Right atrium auricular region (tissue), 2 donors: ENCODE data around the gene MISP3. TPM values are rescaled to one million over a fixed set of nuclear protein-coding genes. Genes with fewer than 3 reads are reported as not detected.
"Not testable (repeated sequence)": the region's sequence is repeated elsewhere in the genome, so short reads cannot be mapped to it uniquely, and the experiment has no call there.

Experiments
- DNase-seq: peaks from one replicate; pipeline ENCODE4 v3.0.0-alpha.2; 2019; ENCODE audit warnings: low spot score
- H3K27ac ChIP-seq, 2 donors: fragments of 200-600 bp; sonication (generic); 1 replicate in 1 of 2; 2 replicates in 1 of 2; pipeline ENCODE4 v1.5.1; 2016 to 2019
- H3K27me3 ChIP-seq, 2 donors: fragments of 200-600 bp; sonication (generic); one replicate each; pipeline versions ENCODE4 v1.5.1 to v1.6.0; 2017 to 2019
- H3K36me3 ChIP-seq: fragments of 200-600 bp; sonication (generic); one replicate; pipeline ENCODE4 v1.5.1; 2016
- H3K4me1 ChIP-seq, 2 donors: fragments of 200-600 bp; sonication (generic); one replicate each; pipeline versions ENCODE4 v1.5.1 to v1.6.0; 2017 to 2019
- H3K4me3 ChIP-seq, 2 donors: fragments of 200-600 bp; sonication (generic); 1 replicate in 1 of 2; 2 replicates in 1 of 2; pipeline ENCODE4 v1.5.1; 2017 to 2019; ENCODE audit warnings: mild to moderate bottlenecking in 1 of 2, moderate library complexity in 1 of 2
- H3K9me3 ChIP-seq, 2 donors: fragments of 200-600 bp; sonication (generic); one replicate each; pipeline ENCODE4 v1.5.1; 2019
- total RNA-seq, 2 donors: library from RNA; depleted of rRNA; stranded (reverse); fragments of >200 nt; gene quantifications; one replicate each; pipeline ENCODE4 v1.1.0, GENCODE V29; 2016
- TF ChIP-seq, protein P1 (sequence below), 2 donors: fragments of 200-600 bp; sonication (generic); IDR thresholded peaks; one replicate each; pipeline ENCODE4 v1.5.1; 2019; ENCODE audit warnings: antibody characterized with exemption in 2 of 2

Gene MISP3
- total RNA-seq, 2 donors from 2014 or later = 8.7 to 12.1 TPM

DNA sequence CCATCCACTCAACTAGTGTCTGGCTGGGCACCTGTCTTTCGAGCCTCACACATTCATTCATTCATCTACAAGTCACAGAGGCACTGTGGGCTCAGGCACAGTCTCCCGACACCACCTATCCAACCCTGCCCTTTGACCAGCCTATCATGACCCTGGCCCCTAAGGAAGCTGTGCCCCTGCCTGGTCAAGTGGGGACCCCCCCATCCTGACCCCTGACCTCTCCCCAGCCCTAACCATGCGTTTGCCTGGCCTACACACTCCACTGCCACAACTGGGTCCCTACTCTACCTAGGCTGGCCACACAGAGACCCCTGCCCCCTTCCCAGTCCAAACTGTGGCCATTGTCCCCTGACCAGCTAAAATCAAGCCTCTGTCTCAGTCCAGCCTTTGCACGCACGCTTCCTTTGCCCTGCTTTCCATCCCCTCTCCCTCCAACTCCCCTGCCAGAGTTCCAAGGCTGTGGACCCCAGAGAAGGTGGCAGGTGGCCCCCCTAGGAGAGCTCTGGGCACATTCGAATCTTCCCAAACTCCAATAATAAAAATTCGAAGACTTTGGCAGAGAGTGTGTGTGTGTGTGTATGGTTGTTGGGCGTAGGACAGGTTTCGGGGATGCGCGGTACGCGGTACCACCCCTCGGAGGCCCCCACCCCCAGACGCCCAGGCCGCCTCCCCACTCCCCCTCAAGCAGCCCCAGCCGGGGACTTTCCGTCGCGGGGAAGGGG is 41.4 kb upstream of the MISP3 start:
- no peak for DNase-seq
- Histone ChIP-seq H3K36me3 (no peaks in the 10 kb centered on the region), H3K27me3 (no peaks in the 10 kb centered on the region), H3K4me3 (peak overlapping the region; percentile 51 to 65), H3K4me1 (peaks cover 0 to 14% of the 10 kb centered on the region in 2 donors), H3K27ac (peak overlapping the region; percentile 70 to 77), H3K9me3 (no peaks in the 10 kb centered on the region)
- TF ChIP-seq, protein P1, sequence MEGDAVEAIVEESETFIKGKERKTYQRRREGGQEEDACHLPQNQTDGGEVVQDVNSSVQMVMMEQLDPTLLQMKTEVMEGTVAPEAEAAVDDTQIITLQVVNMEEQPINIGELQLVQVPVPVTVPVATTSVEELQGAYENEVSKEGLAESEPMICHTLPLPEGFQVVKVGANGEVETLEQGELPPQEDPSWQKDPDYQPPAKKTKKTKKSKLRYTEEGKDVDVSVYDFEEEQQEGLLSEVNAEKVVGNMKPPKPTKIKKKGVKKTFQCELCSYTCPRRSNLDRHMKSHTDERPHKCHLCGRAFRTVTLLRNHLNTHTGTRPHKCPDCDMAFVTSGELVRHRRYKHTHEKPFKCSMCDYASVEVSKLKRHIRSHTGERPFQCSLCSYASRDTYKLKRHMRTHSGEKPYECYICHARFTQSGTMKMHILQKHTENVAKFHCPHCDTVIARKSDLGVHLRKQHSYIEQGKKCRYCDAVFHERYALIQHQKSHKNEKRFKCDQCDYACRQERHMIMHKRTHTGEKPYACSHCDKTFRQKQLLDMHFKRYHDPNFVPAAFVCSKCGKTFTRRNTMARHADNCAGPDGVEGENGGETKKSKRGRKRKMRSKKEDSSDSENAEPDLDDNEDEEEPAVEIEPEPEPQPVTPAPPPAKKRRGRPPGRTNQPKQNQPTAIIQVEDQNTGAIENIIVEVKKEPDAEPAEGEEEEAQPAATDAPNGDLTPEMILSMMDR (IDR thresholded peaks at IDR 0.05) = no peak

DNA sequence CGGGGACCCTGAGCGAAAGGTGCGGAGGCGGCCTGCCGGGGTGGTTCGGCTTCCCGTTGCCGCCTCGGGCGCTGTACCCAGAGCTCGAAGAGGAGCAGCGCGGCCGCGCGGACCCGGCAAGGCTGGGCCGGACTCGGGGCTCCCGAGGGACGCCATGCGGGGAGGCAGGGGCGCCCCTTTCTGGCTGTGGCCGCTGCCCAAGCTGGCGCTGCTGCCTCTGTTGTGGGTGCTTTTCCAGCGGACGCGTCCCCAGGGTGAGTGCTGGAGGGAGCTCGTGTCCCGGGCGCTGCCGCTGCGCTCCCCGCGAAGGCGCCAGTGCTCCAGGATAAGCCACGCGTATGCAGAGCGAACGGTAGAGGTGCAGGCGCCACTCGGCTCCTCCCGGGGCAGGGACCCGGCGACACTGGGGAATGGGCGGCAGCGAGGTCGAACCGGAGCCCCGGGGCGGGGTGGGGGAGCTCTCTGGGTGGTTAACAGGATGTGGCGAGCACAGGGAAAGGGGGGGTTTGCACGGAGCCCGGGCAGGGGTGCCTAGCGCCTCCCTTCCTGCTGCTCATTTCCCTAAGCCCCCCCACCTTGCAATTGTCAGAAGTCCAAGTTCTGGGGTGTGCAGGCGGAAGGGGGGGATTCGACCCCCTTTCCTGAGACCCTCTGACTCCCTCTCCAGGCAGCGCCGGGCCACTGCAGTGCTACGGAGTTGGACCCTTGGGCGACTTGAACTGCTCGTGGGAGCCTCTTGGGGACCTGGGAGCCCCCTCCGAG is 40.7 kb upstream of the MISP3 start, which contains the start of gene IL27RA:
Gene IL27RA, plus strand, starts transcription at position 44 of the 762 bp plus-strand sequence. Its CDS starts 111 bp downstream, at position 155.
- TF ChIP-seq, protein P1 (IDR thresholded peaks at IDR 0.05) = peak; percentile 58 to 72
- Histone ChIP-seq H3K4me3 (peak within 1 kb of the TSS; percentile 51 to 65), H3K9me3 (no peaks in the 10 kb centered on the region), H3K36me3 (no peaks in the 10 kb centered on the region), H3K27me3 (no peaks in the 10 kb centered on the region), H3K27ac (peak within 1 kb of the TSS; percentile 70 to 77), H3K4me1 (peaks cover 0 to 14% of the 10 kb centered on the region in 2 donors)
- no peak for DNase-seq

DNA sequence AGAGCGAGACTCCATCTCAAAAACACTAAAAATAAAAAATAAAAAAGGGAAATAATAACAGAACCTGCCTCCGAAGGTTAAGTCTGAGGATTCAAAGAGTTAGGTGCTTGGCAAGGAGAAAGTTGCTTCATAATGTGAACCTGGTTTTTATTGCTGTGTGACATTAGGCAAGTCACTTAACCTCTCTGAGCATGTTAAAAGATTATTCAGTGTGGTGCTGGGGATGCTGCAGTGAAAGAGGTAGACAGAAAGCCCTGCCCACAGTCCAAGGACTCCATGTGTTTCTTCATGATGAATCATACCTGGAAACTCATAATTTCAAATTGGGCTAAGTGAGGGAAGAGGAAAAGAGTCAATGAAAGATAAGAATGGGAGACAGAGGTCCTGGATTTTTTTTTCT is 38.6 kb upstream of the MISP3 start:
- Histone ChIP-seq H3K36me3 (no peaks in the 10 kb centered on the region), H3K4me1 (peaks cover 0 to 14% of the 10 kb centered on the region in 2 donors), H3K4me3 (no peak overlapping the region), H3K27ac (no peak overlapping the region), H3K9me3 (no peaks in the 10 kb centered on the region), H3K27me3 (no peaks in the 10 kb centered on the region)
- TF ChIP-seq, protein P1 (IDR thresholded peaks at IDR 0.05) = no peak
- DNase-seq = no peak

DNA sequence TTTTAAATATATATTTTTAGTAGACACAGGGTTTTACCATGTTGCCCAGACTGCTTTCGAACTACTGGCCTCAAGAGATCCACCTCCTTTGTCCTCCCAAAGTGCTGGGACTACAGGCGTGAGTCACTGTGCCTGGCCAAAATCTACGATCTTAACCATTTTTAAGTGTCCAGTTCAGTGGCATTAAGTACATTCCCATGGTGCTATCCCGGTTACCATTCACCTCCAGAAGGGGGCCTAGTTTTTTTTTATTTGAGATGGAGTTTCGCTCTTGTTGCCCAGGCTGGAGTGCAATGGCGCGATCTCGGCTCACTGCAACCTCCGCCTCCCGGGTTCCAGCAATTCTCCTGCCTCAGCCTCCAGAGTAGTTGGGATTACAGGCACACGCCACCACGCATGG is 37.4 kb upstream of the MISP3 start:
- not testable (repeated sequence) for H3K27me3 ChIP-seq, H3K9me3 ChIP-seq, H3K36me3 ChIP-seq, DNase-seq, H3K4me3 ChIP-seq, H3K27ac ChIP-seq
- H3K4me1 ChIP-seq = peaks cover 0 to 14% of the 10 kb centered on the region in 2 donors

DNA sequence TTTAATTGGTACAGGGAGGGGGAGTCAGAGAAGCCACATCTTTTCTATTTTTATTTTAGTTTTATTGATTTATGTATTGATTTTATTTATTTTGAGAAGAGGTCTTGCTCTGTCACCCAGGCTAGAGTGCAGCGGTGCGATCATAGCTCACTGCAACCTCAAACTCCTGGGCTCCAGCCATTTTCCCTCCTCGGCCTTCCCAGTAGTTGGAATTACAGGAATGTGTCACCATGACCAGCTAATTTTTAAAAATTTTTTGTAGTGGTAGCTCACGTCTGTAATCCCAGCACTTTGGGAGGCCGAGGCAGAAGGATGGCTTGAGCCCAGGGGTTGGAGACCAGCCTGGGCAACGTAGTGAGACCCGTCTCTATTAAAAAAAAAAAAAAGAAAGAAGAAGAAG is 36.9 kb upstream of the MISP3 start:
- H3K9me3 ChIP-seq = no peaks in the 10 kb centered on the region
- H3K4me3 ChIP-seq = no peak overlapping the region
- TF ChIP-seq, protein P1 (IDR thresholded peaks at IDR 0.05) = no peak
- no peak for DNase-seq
- no peaks in the 10 kb centered on the region for H3K36me3 ChIP-seq
- no peaks in the 10 kb centered on the region for H3K27me3 ChIP-seq
- H3K27ac ChIP-seq = peak overlapping the region in 1 of 2 donors; percentile 4
- H3K4me1 ChIP-seq = peaks cover 0 to 14% of the 10 kb centered on the region in 2 donors

DNA sequence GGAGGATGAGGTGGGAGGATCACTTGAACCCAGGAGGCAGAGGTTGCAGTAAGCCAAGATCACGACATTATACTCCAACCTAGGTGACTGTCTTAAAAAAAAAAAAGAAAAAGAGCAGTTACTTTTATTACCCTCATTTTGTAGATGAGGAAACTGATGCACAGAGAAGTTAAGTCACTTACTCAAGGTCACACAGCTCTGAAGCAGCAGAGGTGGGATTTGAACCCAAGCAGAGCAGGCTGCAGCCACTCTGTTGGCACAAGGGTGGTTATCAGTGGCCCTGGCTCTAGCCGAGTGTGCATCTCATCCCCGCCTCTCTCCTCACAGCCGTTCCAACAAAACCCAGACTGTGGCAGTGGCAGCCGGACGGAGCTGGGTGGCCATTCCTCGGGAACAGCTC is 33.4 kb upstream of the MISP3 start:
- Histone ChIP-seq H3K27me3 (no peaks in the 10 kb centered on the region), H3K9me3 (no peaks in the 10 kb centered on the region), H3K4me3 (no peak overlapping the region), H3K36me3 (no peaks in the 10 kb centered on the region), H3K27ac (no peak overlapping the region), H3K4me1 (peaks cover 0 to 13% of the 10 kb centered on the region in 2 donors)
- no peak for DNase-seq
- TF ChIP-seq, protein P1 (IDR thresholded peaks at IDR 0.05) = no peak
